MCF 10A (cell line): ENCODE data around the gene PMVK. TPM values are rescaled to one million over a fixed set of nuclear protein-coding genes. Genes with fewer than 3 reads are reported as not detected.
A peak's percentile ranks its signal among the peaks of the same experiment; 100 is the strongest.

Experiments used
- BruUV-seq: library from RNA; stranded (reverse); fragments of 400-500 nt; replicated peaks from 2 replicates; lab custom pipeline; 2021; lab: Mats Ljungman, UMichigan
- CTCF ChIA-PET: fragments of 300-600 bp; sonication (Branson Sonifier 250); formaldehyde crosslinking; extraction: SDS; loops from one replicate; lab custom pipeline; 2021; ENCODE audit warnings: antibody characterized with exemption, inconsistent platforms; lab: Yijun Ruan, JAX
- POLR2A ChIA-PET: fragments of 300-600, 350-650 bp; sonication (Branson Sonifier 250); formaldehyde crosslinking; extraction: SDS; loops from one replicate; lab custom pipeline; 2020; ENCODE audit warnings: antibody characterized with exemption, inconsistent platforms; lab: Yijun Ruan, JAX
- DNase-seq: peaks from one replicate; pipeline ENCODE4 v3.0.0-alpha.2; 2018; ENCODE audit not compliant: unreplicated experiment
- H3K27ac Mint-ChIP-seq: one replicate; pipeline ENCODE4 v1.8.0; 2022; ENCODE audit warnings: mild to moderate bottlenecking, low read depth, mixed read lengths; ENCODE audit not compliant: unreplicated experiment
- H3K27me3 Mint-ChIP-seq: one replicate; pipeline ENCODE4 v1.8.0; 2022; ENCODE audit warnings: mixed read lengths; ENCODE audit not compliant: insufficient read depth, unreplicated experiment
- H3K36me3 Mint-ChIP-seq: one replicate; pipeline ENCODE4 v1.8.0; 2022; ENCODE audit warnings: mild to moderate bottlenecking, moderate library complexity, mixed read lengths; ENCODE audit not compliant: insufficient read depth, unreplicated experiment
- H3K4me1 Mint-ChIP-seq: one replicate; pipeline ENCODE4 v1.8.0; 2022; ENCODE audit warnings: mixed read lengths; ENCODE audit not compliant: insufficient read depth, unreplicated experiment
- H3K4me3 Mint-ChIP-seq: one replicate; pipeline ENCODE4 v1.8.0; 2022; ENCODE audit warnings: mild to moderate bottlenecking, moderate library complexity, mixed read lengths; ENCODE audit not compliant: unreplicated experiment
- H3K9me3 Mint-ChIP-seq: one replicate; pipeline ENCODE4 v1.8.0; 2022; ENCODE audit warnings: mixed read lengths; ENCODE audit not compliant: unreplicated experiment
- intact Hi-C: fragments of 100-400 bp; cut with micrococcal nuclease; formaldehyde crosslinking; loops from 2 replicates; pipeline ENCODE4 v1.14.1; 2022
- total RNA-seq: library from RNA; stranded (reverse); gene quantifications from 2 replicates; pipeline ENCODE4 v1.2.3, GENCODE V29; 2022
- TF ChIP-seq, protein P1 (sequence below): fragments of 200-600 bp; IDR thresholded peaks from one replicate; pipeline ENCODE4 v1.8.0; 2022; ENCODE audit warnings: antibody characterized with exemption, mild to moderate bottlenecking; ENCODE audit not compliant: unreplicated experiment

Gene PMVK
- total RNA-seq, 1 experiment from 2014 or later, result 68.9 TPM

DNA sequence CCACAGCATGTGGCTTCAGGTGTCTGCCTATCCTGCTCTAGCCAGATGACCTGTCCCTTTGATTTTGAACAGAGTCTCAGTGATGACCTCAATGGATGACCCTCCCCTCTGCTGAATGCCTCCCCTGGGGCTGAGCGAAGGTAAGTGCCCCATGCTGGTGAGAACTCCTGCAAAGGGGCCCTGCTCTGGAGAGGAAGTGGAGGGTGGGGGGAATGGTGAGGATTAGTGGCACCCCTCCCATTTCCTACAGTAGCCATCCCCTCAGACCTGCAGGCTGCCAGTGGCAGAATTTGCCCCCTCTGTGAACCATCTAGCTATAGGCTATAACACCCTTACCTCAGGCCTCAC is 3.7 kb upstream of the PMVK start:
- Mint-ChIP-seq H3K9me3 (no peaks in the 10 kb centered on the region), H3K27ac (no peak overlapping the region), H3K27me3 (no peaks in the 10 kb centered on the region), H3K4me3 (no peak overlapping the region), H3K36me3 (peaks cover 6% of the 10 kb centered on the region), H3K4me1 (peaks cover 38% of the 10 kb centered on the region)
- CTCF ChIA-PET, result interaction anchor here (0.5 to 5.7 kb wide), 14 partner anchors 8 to 966 kb away, joined by 3 to 45 read pairs (median 4); partner anchors contain the start of genes PBXIP1 and PYGO2
- TF ChIP-seq, protein P1, sequence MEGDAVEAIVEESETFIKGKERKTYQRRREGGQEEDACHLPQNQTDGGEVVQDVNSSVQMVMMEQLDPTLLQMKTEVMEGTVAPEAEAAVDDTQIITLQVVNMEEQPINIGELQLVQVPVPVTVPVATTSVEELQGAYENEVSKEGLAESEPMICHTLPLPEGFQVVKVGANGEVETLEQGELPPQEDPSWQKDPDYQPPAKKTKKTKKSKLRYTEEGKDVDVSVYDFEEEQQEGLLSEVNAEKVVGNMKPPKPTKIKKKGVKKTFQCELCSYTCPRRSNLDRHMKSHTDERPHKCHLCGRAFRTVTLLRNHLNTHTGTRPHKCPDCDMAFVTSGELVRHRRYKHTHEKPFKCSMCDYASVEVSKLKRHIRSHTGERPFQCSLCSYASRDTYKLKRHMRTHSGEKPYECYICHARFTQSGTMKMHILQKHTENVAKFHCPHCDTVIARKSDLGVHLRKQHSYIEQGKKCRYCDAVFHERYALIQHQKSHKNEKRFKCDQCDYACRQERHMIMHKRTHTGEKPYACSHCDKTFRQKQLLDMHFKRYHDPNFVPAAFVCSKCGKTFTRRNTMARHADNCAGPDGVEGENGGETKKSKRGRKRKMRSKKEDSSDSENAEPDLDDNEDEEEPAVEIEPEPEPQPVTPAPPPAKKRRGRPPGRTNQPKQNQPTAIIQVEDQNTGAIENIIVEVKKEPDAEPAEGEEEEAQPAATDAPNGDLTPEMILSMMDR, result no peak
- POLR2A ChIA-PET, result interaction anchor here (0.8 to 6.3 kb wide), 3 partner anchors 31 to 273 kb away, joined by 3 to 146 read pairs (median 4); partner anchors contain the start of genes CKS1B and SHC1
- no TSS peak for BruUV-seq
- intact Hi-C loops, result no loop called here
- no peak for DNase-seq

DNA sequence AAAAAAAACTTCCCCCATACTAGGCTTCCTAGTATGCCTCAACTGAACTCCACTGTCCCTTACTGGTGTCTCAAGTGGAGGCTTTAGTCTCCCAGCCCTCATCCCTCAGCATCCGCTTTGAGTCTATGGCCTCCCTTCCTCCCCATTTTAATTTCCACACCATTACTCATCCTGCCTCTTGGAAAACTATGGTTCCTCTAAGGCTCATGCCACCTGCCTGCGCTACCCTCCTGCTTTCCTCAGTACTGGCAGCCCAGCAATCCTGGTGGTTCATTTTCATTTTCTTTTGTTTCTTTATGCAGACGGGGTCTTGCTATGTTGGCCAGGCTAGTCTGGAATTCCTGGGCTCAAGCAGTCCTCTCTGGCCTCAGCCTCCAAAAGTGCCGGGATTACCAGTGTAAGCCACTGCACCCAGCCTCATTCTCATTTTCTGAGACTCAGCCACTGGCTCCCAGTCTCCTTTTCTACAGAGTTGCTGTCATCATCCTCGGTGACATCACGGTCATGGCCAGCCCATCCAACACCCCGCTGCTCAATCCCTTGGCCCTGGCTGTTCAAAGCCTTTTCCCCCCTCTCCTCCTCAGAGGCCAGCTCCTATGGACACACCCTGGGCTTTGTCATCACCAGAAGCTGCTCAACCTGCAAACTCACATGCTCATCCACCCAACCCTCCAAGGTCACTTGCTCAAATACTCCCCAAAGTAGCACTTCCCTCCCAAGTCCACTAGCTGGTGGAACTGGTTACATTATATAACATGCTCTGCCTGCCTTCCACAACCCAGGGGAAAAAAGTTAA is 2.3 kb upstream of the PMVK start:
- H3K27ac Mint-ChIP-seq, result peak overlapping the region; percentile 100
- DNase-seq, result no peak
- H3K36me3 Mint-ChIP-seq, result peaks cover 6% of the 10 kb centered on the region
- no peaks in the 10 kb centered on the region for H3K27me3 Mint-ChIP-seq
- no TSS peak for BruUV-seq
- intact Hi-C loops, result no loop called here
- TF ChIP-seq, protein P1, result no peak
- H3K4me3 Mint-ChIP-seq, result peak overlapping the region; percentile 90
- H3K9me3 Mint-ChIP-seq, result no peaks in the 10 kb centered on the region
- CTCF ChIA-PET, result interaction anchor here (0.5 to 5.7 kb wide), 13 partner anchors 7 to 588 kb away, joined by 3 to 45 read pairs (median 3); partner anchors contain the start of genes PBXIP1 and PYGO2
- POLR2A ChIA-PET, result interaction anchor here (0.6 to 6.3 kb wide), 21 partner anchors 13 to 459 kb away, joined by 3 to 146 read pairs (median 5); partner anchors contain the start of genes ADAM15, CHRNB2, CKS1B and EFNA1
- peaks cover 43% of the 10 kb centered on the region for H3K4me1 Mint-ChIP-seq

DNA sequence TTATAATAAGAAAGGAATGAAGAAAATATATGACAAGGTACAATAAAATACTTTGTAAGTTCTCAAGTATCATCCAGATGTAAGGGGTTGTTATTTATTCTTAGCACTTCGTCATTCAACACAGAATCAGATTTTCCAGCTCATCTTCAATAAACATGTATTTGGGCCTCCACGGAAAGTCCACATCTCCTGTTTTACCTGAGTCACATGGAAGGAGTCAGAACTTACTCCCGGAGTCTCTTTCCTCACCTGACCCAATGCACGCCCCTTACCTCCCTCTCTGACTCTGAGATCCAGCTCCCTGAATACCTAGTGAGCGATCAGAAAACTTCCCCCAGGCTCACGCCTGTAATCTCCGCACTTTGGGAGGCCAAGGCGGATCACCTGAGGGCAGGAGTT is 1.5 kb upstream of the PMVK start:
- intact Hi-C loops, result loop anchor here (1.0 to 2.0 kb wide), 2 partner anchors 379 to 459 kb away; no protein-coding TSS in a partner anchor
- peak overlapping the region; percentile 90 for H3K4me3 Mint-ChIP-seq
- TF ChIP-seq, protein P1, result no peak
- ChIA-PET POLR2A (interaction anchor here (0.5 to 6.3 kb wide), 29 partner anchors 9 to 458 kb away, joined by 3 to 146 read pairs (median 6); partner anchors contain the start of genes ADAM15, CHRNB2, CKS1B and EFNA1), CTCF (interaction anchor here (0.5 to 5.7 kb wide), 17 partner anchors 8 to 588 kb away, joined by 3 to 45 read pairs (median 3); partner anchors contain the start of gene PBXIP1)
- H3K27ac Mint-ChIP-seq, result peak overlapping the region; percentile 100
- no peak for DNase-seq
- H3K4me1 Mint-ChIP-seq, result peaks cover 40% of the 10 kb centered on the region
- no peaks in the 10 kb centered on the region for H3K27me3 Mint-ChIP-seq
- H3K36me3 Mint-ChIP-seq, result peaks cover 6% of the 10 kb centered on the region
- no peaks in the 10 kb centered on the region for H3K9me3 Mint-ChIP-seq
- no TSS peak for BruUV-seq
